Cardiac fibroblast (primary cell): ENCODE data around the gene ID4.
A peak's percentile ranks its signal among the peaks of the same experiment; 100 is the strongest.

Experiments
- DNase-seq, 2 donors: peaks; one replicate each; pipeline versions ENCODE4 v3.0.0 to v3.0.0-alpha.2; 2010; ENCODE audit warnings: low read depth in 2 of 2
- H3K4me3 ChIP-seq, 2 donors: replicated peaks in 1 of 2; 1 replicate in 1 of 2; 2 replicates in 1 of 2; pipeline ENCODE4 v1.5.1; 2011; ENCODE audit warnings: low read depth in 2 of 2, low read length in 2 of 2, mild to moderate bottlenecking in 2 of 2, moderate library complexity in 1 of 2
- TF ChIP-seq, protein P1 (sequence below): IDR thresholded peaks from one replicate; pipeline ENCODE4 v1.5.1; 2011; ENCODE audit warnings: low read depth, mild to moderate bottlenecking, low read length, inconsistent platforms

Gene ID4, protein sequence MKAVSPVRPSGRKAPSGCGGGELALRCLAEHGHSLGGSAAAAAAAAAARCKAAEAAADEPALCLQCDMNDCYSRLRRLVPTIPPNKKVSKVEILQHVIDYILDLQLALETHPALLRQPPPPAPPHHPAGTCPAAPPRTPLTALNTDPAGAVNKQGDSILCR

DNA sequence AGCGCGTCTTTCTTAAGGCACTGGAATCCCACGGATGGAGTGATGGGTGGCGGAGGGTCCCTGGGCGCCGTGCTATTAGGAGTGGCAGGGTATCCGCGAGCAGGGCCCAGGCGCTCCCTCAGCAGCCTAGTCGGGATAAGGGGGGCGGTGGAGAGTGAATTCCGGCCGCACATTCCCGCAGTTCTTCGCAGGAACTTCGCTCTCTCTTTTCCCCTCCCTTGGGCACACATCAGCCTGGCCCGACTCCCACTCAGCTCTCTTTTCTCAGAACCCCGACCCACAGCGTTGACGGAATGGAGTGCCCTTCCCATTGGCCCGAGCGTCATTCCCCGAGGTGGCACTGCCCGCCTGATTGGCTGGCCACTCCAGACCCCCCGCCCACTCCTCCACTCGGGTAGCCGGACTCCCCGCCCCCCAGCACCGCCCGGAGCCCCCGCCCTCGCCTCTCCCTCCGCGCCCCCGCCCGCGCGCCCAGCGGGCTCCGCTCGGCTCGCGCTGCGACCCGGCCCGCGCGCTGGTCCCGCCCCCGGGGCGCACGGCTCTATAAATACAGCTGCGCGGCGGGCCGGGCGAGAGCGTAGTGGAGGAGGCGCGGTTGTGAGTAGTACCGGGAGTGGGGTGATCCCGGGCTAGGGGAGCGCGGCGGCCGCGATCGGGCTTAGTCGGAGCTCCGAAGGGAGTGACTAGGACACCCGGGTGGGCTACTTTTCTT is at the start of gene ID4:
ID4 (plus strand) TSS at position 572 of the 712 bp plus-strand sequence. CDS start 385 bp downstream, outside the sequence.
- TF ChIP-seq, protein P1, sequence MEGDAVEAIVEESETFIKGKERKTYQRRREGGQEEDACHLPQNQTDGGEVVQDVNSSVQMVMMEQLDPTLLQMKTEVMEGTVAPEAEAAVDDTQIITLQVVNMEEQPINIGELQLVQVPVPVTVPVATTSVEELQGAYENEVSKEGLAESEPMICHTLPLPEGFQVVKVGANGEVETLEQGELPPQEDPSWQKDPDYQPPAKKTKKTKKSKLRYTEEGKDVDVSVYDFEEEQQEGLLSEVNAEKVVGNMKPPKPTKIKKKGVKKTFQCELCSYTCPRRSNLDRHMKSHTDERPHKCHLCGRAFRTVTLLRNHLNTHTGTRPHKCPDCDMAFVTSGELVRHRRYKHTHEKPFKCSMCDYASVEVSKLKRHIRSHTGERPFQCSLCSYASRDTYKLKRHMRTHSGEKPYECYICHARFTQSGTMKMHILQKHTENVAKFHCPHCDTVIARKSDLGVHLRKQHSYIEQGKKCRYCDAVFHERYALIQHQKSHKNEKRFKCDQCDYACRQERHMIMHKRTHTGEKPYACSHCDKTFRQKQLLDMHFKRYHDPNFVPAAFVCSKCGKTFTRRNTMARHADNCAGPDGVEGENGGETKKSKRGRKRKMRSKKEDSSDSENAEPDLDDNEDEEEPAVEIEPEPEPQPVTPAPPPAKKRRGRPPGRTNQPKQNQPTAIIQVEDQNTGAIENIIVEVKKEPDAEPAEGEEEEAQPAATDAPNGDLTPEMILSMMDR, result no peak
- DNase-seq, result peak; percentile 76 to 99
- peak within 1 kb of the TSS; percentile 57 to 90 for H3K4me3 ChIP-seq

DNA sequence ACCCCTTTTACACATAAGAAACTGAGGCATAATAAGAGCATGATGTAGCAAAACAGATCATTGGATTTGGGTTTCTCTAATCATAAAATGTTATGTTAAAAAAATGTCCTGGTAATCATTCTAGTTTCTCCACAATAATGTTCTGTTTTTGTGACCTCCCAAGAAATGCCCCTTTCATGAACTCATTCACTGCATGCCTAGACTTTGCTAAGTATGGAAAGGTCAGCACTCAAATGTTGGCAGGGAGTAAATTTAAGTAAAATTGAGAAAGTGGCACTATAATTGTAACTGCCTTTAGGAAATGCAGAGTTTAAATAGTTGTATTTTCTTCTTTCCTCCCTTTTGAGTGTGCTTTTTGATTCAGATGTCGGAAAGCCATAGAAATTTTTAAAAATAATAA is 48.5 kb upstream of the ID4 start:
- peak in 1 of 2 donors; percentile 55 for DNase-seq
- TF ChIP-seq, protein P1, result no peak
- H3K4me3 ChIP-seq, result no peak overlapping the region

DNA sequence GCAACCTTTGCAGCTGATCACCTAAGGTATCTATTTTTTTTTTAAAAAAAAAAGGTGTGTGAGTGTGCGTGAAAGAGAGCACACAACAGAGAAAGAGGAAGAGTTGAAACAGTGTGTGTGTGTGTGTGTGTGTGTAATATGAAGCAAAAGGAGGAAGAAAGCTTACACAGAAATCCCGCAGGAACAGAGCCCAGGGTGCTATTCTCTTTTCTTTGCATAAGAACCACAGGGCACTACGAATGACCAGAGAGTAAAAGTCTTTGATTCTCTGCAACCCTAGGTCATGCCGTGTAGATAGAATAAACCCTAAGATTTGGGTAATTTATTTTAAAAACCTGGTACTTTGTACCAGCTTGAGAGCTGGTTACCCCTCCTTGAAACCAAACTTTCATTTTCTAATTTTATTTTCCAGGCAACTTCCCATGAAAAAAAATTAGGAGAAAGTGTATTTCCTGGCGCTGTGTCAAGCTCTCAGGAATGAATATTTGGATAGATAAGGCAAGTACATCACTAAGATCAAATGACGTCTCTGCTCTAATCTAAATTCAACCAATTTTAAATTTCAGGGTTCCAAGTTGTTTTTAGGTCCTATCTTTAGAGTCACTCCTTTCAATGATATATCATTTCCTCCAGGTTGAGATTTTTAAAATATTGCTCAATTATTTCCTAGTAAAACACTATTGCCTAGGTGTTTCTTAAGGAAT is 47.9 kb upstream of the ID4 start:
- no peak overlapping the region for H3K4me3 ChIP-seq
- DNase-seq, result peak in 1 of 2 donors; percentile 47
- TF ChIP-seq, protein P1, result no peak

DNA sequence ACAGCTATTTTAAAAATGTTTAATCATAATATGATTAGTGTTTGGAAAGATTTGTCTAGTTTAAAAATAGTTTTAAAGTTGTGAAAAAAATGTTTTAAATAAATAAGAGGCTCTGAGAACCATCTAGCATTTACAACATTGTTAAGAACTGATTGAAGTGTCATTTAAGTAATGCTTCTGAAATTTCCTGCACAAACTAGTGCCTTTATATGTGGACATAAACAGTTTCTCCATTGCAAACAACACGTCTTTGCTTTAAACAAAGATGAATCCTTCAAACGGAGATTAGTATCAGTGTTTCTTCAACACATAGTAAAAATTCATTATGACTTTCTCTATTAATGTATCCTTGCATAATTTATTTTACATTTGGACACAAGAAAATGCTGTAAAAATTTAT is 45.9 kb upstream of the ID4 start:
- DNase-seq, result no peak
- TF ChIP-seq, protein P1, result no peak
- no peak overlapping the region for H3K4me3 ChIP-seq

DNA sequence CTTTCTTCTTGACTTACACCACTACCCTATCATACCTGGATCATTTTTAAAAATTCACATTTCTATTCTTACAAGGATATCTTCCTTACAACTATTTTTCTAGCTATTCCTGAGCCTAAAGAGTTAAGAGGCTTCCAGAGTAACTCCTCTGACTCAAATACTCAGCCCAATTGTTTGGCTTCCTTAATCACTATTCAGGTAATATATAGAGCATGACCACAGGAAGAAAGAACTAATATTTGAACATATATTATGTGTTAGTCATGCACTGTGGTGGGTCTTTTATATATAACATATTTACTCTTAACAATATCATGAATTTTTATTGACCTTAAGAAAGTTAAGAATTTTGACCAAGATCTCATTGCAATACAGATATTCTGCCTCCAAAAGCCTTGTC is 42.0 kb upstream of the ID4 start:
- no peak overlapping the region for H3K4me3 ChIP-seq
- TF ChIP-seq, protein P1, result no peak
- DNase-seq, result no peak

DNA sequence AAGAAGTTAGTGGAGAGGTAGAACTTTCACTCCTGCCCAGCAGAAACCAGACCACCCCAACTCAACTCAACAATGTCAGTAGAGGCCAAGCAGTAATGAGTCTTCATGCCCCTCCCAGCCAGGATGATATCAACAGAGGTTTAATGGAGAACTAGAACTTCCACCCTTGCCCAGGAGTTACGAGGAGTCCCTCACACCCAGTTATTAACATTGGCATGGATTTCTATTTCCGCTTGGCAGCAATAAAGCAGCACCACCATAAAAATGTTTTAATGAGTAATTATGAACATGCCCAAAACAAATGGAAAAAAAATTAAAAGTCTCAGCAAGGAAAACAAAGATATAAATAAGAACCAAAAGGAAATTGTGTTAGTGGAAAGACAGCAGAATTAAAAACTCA is 40.7 kb upstream of the ID4 start:
- TF ChIP-seq, protein P1, result no peak
- no peak for DNase-seq
- no peak overlapping the region for H3K4me3 ChIP-seq
